GM19463 (cell line): ENCODE results near the gene TBC1D8.
A peak's percentile ranks its signal among the peaks of the same experiment; 100 is the strongest.

Experiments used
- ATAC-seq: cut with Tn5 transposase; IDR thresholded peaks from one replicate; pipeline ENCODE4 v1.9.1; 2021; ENCODE audit warnings: mild to moderate bottlenecking, moderate library complexity; ENCODE audit not compliant: unreplicated experiment

TBC1D8 gene

DNA sequence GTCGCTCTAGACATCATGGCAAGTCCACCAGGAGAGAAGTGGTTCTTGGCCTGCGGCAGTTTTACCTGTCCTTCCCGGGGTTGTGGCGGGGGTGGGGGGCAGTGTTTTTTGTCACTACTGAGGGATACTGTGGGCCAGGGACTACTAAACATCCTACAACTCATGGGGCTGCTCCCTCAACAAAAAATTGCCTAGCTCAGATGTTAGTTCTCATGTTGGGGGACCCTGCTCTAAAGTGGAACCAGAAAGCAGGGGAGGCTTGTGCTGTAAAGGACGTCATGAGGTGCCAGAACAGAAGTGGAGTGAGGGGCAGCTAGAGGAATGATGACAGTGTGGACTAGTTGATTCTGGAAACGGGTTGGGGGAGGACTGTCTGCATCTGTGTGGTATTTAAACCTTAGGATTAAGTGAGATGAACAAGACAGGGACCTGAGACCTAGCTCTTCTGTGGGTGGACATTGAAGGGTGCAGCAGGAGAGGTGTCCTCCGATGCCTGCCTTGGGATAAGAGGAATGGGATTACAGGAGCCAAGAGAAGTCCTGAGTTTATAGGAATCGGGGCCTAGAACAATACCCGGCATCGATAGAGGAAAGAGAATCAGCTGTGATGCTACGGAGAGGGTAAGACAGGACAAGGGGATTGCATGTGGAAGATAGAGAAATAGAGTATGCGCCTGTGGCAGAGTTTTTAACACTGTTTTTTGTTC lies 146.4 kb downstream of the TBC1D8 start:
- no peak for ATAC-seq

DNA sequence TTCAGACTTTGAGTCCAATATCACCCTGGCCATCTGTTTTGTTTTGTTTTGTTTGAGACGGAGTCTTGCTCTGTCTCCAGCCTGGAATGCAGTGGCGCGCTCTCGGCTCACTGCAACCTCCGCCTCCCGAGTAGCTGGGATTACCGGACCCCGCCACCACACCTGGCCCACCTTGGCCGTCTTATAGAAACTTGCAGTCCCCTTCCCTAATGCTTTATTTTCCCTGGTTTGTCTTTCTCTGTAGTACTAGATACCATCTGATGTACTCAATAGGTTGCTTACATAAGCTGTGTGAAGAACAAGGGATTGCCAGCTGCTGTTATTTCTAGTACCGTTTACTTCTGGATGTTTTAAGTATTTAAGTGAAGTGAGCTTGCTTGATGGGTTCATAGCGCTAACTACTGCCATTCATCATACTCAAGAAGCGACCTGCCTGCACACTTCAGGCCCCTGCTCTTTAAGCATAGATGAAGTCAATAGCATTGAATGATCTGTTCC lies 147.9 kb downstream of the TBC1D8 start:
- no peak for ATAC-seq

DNA sequence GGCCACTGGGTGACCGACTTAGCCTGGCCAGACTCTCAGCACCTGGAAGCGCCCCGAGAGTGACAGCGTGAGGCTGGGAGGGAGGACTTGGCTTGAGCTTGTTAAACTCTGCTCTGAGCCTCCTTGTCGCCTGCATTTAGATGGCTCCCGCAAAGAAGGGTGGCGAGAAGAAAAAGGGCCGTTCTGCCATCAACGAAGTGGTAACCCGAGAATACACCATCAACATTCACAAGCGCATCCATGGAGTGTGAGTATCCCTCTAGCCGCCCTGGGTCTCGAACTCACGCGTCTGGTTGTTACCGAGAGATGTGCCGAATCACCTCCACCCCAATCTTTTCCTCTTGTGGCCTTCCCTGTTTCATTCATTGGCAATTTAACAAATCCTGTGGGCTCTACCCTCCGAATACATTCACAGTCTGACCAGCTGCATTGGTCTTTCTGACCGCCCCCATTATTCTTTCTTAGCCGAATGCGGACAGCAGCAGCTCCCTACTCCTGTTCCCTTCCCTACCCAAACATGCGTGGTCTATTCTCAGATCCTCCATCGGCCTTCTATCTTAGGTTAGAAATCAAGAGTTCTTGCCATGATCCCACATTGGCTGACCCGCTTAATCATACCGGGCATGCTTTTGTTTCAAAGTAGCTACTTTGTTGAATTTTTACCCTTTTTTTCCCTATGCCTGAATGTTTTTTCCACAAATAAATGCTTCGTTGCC lies 148.5 kb downstream of the TBC1D8 start:
- ATAC-seq = no peak

DNA sequence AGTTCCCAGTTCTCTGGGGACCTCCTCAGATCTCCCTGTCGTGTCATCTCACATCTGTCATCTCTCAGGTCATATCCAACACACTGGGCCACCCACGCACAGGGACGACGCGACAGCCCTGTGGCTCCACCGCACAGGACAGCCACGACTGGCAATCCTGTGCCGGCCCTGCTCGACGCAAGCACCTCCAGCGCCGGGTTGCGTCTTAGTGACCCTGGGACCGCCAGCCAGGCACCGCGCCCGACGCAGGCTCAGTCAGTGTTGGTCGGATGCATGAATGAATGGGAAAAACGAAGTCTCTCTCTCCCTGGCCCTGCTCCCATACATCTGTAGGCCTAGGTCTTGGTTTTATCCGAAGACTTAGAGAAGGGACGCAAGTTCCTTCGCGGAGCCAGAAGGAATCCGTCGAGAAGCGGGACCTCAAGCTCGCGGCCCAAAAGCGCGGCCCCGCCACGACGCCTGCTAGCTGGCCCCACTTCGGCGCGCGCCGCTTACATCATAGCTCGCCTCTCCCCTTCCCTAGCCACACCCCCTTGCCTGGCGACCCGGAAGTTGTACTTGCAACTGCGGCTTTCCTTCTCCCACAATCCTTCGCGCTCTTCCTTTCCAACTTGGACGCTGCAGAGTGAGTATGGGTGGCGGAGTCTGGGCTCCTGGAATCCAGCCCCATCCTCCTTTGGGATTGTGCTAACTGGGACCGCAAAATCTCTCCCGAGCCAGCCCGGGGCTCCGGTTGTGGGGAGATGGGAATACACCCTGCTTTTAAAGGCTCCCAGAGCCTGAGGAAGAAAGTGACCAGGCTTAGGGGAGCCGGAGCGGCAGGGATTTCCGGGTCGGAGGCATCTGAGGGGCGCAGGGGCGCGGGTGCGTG lies 149.3 kb downstream of the TBC1D8 start, which contains the start of gene RPL31:
Gene RPL31 (plus strand): TSS at position 599 of the 871 bp plus-strand sequence. CDS start 413 bp downstream, outside the sequence.
- peak; percentile 98 for ATAC-seq

DNA sequence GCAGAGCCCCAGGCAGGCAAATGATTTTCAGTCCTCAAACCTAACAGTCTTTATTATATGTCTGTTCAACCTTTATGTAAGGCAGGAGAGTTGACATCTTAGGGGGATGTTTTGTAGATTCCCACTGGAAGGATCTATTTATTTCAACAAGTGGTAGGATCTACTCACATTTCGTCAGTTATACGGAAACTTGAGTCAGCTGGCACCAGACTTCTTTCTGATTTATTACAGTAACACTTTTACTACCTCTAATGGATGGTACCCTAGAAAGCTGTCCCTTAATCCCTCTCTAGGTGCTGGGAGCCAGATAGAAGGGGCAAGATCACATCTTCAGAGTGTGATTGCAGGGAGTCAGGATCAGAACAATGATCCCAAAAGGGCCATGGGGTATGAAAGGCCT lies 151.2 kb downstream of the TBC1D8 start:
- ATAC-seq = no peak

DNA sequence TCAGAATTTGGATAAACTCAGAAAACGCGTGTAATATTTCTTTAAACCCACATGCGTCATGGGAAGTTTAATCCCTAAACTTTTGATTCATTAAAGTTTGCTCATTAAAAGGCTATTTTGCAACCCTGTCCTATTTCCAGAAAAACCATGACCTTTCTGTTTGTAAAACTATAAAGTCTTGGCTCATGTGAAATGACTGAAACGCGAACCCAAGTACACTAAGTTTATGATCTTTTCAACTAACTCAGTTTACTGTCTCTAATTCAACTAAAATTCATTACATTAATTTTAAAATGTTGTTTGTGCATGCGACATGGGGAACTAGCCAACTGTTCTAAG lies 153.0 kb downstream of the TBC1D8 start:
- no peak for ATAC-seq

DNA sequence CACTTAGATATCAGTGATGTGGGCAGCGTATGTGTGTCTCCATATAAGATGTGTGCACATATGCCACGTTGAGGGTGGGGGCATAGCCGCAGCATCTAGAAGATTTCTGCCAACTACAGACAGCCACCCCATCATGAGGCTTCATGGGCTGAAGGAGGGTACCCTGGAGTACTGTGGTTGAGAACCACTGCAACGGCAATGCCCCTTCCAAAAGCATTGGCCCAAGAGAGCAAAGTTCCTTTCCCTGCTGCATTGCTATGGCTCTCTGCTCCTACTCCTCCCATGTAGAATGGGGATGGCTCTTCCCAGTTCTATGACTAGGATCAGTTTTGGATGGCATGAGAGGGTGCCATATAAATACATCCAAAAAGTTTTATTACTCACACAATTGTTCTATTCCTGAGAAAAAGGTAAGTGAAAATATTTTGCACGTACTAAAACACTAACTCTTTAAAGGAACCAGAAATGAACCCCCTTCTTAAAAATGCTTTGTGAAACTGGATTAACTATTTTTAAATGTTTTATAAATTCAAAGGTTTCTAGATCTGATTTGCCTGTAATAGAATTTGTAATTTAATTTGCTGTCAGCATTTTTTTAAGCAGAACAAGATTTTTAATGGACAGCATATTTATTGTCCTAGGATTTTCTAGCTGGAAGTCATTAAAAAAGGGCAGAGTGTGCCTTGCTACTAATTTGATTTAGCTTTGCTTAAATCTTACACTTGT lies 153.5 kb downstream of the TBC1D8 start:
- no peak for ATAC-seq

DNA sequence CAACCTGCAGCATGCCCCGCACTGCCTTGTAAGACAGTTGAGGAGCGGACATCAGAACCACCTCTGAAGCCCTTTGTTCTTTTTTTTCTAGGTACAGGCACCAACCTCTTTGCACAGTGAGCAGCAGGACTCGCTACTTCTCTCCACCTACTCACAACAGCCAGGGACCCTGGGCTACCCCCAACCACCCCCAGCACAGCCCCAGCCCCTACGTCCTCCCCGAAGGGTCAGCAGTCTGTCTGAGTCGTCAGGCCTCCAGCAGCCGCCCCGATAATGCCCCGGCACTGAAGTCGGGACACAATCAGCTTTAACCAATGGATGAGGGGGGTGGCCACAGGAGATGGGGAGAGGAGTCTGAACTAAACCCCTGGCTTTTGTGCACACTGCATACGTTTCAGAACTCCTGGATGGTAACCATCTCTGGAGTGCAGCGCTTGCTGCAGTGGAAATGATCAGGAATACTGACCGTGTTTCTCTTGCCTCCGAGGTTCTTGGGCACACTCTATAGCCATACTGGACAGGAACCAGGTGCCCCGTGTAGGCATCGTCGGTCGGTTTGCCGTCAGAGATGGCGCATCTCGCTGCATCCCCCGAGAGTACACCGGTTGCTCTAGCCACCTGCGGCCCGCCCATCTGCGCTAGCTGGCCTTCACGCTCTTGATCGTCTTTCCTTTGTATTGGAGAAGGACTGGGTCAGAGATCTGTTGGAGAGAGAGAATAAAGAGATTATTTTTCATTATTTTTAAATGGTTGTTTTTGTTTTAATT lies 155.7 kb downstream of the TBC1D8 start:
- ATAC-seq = no peak

DNA sequence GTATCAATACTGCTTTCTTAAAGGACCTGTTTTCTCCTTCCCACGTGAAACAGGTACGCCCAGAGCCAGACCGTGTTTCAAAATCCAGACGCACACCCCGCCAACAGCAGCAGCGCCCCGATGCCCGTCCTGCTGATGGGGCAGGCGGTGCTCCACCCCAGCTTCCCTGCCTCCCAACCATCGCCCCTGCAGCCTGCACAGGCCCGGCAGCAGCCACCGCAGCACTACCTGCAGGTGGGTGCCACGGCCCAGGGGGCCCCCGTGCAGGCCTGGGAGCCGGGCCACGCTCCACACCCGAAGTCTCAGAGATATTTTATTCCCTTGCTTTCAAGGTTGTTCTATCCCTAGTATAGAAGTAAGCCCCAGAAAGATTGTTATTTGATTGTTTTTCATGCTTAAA lies 157.9 kb downstream of the TBC1D8 start:
- no peak for ATAC-seq

DNA sequence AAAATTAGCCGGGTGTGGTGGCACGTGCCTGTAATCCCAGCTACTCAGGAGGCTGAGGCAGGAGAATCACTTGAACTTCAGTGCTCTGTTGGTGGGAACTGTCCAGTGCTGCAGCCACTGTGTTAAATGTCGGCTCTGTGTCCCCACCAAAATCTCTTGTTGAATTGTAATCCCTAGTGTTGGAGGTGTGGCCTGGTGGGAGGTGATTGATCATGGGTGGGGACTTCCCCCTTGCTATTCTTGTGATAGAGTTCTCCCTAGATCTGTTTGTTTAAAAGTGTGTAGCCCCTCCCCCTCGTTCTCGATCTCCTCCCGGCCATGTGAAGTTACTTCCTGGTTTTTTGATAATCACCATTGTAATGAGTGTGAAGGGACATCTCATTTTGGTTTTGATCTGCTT lies 158.9 kb downstream of the TBC1D8 start:
- ATAC-seq = no peak

DNA sequence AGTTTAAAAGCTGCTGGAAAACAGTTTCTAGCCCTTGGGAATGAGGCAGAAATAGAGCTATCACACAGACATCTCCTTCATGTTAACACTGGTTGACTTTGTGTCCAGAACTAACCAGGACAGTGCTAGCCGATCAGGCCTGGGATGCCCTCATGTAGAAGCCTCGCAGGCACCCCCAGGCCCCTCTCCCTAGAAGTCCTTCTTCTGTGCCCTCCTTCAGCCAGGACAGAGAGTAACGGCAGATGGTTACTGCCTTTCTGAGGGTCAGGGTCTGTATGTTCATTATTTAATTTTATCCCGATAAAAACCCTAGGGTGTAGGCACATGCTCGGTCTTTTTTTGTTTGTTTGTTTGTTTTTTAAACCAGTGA lies 159.8 kb downstream of the TBC1D8 start:
- ATAC-seq = no peak

DNA sequence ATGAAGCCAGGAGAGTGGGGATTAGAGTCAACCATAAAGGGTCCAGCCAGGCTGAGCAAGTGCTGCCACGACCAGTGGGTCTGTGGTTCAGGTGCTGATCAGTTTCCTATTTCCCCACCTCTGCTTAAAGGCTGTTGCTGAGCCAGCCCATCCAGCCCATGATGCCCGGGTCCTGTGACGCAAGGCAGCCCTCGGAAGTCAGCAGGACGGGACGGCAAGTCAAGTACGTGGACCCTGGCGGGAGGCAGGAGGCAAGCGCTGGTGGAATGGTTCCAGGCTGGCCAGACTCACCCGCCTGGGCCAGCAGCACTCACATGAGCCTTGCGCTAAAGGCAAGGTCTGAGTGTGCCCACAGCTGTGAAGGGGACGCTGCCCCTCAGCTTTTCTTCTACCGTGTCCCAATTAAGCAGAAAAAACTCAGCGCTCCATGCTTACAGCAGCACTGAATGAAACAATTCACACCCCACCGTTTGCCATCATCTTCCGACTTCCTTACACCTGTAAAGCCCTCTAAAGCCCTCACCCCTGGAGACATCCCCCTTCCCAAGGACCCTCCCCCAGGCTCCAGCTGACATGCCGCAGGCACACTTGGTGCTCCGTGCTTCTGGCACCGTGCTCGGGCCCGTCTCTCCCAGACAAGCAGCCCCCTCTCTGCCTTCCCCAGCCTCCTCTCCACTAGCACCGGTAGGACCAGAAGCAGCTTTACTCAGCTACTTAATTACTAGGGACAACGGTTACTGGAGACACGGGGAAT lies 160.4 kb downstream of the TBC1D8 start:
- no peak for ATAC-seq

DNA sequence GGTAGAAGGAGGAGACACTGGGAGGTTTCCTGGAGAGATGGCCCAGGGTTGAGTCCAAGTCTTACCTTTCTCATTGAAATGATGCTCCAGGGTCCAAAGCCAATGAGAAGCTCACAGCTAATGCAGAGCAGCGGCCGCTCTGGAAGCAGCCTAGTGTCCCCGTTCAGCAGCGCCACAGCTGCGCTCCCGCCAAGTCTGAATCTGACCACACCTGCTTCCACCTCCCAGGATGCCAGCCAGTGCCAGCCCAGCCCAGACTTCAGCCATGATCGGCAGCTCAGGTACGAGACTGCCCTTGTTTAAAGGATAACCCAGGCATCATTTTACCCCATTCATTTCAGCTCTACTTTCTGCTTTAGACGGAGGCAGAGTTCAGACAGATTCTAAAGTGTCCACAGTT lies 161.0 kb downstream of the TBC1D8 start:
- no peak for ATAC-seq

DNA sequence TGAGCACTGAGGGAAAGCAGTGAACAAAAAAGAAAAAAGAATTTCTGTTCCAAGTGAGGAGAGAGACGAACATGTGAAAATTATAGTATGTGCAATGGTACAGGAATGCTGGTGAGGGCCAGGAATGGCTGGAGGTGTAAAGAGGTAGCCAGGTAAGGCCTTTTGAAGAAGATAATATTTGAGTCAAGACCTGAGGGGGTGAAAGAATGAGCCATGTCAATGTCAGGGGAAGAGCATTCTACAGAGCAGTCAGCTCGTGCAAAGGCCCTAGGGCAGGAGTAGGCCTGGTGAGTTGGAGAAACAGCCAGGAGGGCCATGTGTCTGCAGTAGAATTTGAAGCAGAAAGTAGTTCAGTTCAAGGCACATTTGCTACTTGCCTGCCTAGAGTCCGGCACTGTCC lies 161.5 kb downstream of the TBC1D8 start:
- no peak for ATAC-seq

DNA sequence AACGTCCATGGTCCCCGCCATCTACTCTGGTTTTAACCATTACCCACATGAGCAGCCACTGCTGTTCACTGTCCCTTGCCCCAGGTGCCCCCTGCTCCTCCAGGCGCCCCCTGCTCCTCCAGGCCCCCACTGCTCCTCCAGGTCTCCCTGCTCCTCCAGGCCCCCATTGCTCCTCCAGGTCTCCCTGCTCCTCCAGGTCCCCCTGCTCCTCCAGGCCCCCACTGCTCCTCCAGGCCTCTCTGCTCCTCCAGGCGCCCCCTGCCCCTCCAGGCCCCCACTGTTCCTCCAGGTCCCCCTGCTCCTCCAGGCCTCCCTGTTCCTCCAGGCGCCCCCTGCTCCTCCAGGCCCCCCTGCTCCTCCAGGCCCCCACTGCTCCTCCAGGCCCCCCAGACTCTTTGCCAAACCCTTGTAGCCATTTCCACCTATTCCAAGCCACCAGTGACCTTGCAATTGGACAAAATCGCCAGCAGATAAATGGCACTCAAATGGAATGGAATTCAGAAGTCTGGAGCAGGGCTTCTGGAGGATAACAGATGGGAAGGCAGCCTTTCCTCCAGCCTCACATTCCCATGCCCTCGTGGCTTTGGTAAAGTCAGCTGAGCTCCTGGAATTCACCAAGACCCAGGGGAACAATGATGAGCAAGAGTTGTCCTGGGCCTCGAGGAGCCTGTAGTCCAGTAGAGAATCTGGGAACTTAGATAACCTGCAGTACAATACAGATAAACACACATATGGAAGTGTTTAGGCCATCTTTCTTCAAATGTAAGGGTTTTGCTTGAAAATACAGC lies 162.4 kb downstream of the TBC1D8 start:
- no peak for ATAC-seq

DNA sequence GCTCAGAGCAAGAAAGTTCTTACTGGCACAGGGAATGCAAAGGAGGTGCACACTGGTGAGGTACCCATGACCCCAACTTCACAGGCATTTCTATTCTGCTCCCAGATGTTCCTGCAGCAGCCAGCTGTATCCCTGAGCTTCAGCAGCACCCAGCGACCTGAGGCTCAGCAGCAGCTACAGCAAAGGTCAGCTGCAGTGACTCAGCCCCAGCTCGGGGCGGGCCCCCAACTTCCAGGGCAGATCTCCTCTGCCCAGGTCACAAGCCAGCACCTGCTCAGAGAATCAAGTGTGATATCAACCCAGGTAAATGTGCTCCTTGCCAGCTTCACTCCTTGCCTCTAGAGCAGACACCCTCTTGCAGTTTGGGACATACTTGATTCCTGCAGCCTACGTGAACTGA lies 163.2 kb downstream of the TBC1D8 start:
- ATAC-seq = no peak

DNA sequence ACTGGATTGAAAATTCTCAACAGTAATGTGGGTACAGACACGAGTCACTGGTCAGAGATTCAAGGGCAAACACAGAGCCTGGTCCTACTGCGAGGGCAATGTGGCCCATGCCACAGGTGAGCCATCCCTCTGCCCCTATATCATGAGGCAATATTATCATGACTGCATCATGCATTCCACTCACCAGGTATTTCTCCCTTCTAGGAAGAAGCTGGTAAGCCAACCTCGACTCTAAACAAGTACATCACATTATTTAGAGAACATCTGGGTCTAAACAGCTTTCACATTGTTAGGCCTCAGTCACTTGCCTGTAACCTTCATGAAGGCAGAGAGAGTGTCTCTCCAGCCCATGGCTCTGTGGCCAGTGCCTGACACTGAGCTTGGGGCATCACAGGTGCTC lies 163.6 kb downstream of the TBC1D8 start:
- no peak for ATAC-seq

DNA sequence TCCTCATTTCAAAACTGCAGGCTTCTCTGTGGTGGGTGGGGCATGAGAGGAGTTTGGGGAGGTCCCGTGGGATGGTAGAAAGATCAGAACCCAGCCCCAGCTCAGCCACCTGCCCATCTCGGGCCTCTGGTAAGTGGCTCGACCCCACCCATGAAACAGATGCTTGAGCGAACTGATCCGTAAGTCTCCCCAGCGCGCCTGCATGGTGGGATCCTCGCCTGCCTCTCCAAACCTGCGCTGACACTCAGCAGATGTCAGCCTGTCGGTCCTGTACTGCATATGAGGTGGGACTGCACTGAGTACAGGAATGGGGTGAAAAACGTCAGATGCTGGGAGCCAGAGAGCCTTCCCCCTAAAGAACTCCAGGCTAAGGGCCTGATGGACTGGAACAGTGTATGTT lies 165.0 kb downstream of the TBC1D8 start:
- ATAC-seq = no peak

DNA sequence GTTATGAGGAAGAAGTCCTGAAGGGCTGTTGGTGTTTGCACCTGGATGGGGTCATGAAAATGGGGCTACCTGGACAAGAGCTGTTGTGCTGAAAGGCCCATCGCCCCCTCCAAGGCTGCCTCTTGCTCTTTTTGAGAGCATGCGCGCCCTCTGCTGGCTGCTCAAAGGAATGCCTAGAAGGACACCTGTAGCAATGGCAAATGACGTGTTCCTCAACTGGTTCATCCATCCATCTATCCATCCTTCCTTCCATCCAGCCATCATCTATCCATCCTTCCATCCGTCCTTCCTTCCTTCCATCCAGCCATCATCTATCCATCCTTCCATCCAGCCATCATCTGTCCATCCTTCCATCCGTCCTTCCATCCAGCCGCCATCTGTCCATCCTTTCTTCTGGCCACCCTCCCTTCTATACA lies 166.3 kb downstream of the TBC1D8 start:
- ATAC-seq = peak; percentile 61
